Endothelial cell of umbilical vein (primary cell): Measurements from ENCODE around the gene GPR50. TPM values are rescaled to one million over a fixed set of nuclear protein-coding genes. Genes with fewer than 3 reads are reported as not detected.
A peak's percentile ranks its signal among the peaks of the same experiment; 100 is the strongest.

Experiments
- BruUV-seq: library from RNA; stranded (reverse); fragments of 400-500 nt; replicated peaks from 2 replicates; lab custom pipeline; 2021; lab: Mats Ljungman, UMichigan
- CTCF ChIA-PET: fragments of 300-600, 350-600 bp; sonication (Branson Sonifier 250); formaldehyde crosslinking; loops from one replicate; lab custom pipeline; 2021; ENCODE audit warnings: antibody characterized with exemption, inconsistent platforms; lab: Charles Lee
- POLR2A ChIA-PET: fragments of 300-600, 350-600 bp; sonication (Branson Sonifier 250); formaldehyde crosslinking; loops from one replicate; lab custom pipeline; 2021; ENCODE audit warnings: antibody characterized with exemption, inconsistent platforms; lab: Charles Lee
- DNase-seq: peaks from one replicate; pipeline ENCODE4 v3.0.0-alpha.2; 2011; ENCODE audit warnings: low read depth, low spot score
- FAIRE-seq: peaks from 2 replicates; lab custom pipeline; 2011; peaks lifted over from hg19 to GRCh38; lab: Jason Lieb, UNC
- H2AFZ ChIP-seq: 2 replicates; pipeline ENCODE4 v1.6.0; 2012; ENCODE audit warnings: low read depth, low read length, control low read depth, inconsistent platforms
- H3K27ac ChIP-seq: 2 replicates; pipeline ENCODE4 v1.5.1; 2011; ENCODE audit warnings: low read depth, mild to moderate bottlenecking, control low read depth, low read length, moderate library complexity; ENCODE audit not compliant: insufficient read depth
- H3K27me3 ChIP-seq, 2 experiments: 2 replicates each; pipeline versions ENCODE4 v1.6.0 to v1.6.1; 2011; ENCODE audit warnings: low read length in 2 of 2, mixed read lengths in 1 of 2; ENCODE audit not compliant: control insufficient read depth in 2 of 2, insufficient read depth in 2 of 2
- H3K36me3 ChIP-seq, 2 experiments: 2 replicates in 1 of 2; 3 replicates in 1 of 2; pipeline ENCODE4 v1.5.1; 2011; ENCODE audit warnings: low read length in 2 of 2, mild to moderate bottlenecking in 1 of 2, moderate library complexity in 1 of 2; ENCODE audit not compliant: control insufficient read depth in 2 of 2, insufficient read depth in 2 of 2; ENCODE audit errors: extremely low read depth in 1 of 2
- H3K4me1 ChIP-seq: 3 replicates; pipeline ENCODE4 v1.5.1; 2011; ENCODE audit warnings: mild to moderate bottlenecking, low read length; ENCODE audit not compliant: control insufficient read depth, insufficient read depth; ENCODE audit errors: extremely low read depth
- H3K4me2 ChIP-seq: 2 replicates; pipeline ENCODE4 v1.6.1; 2011; ENCODE audit warnings: low read length, control low read depth, mixed read lengths; ENCODE audit not compliant: insufficient read depth
- H3K4me3 ChIP-seq, 3 experiments: fragments of 200-600 bp in 1 of 3; sonication (generic), shearing (Covaris generic) in 1 of 3; replicated peaks in 1 of 3; 2 replicates each; pipeline ENCODE4 v1.5.1; 2011 to 2016; ENCODE audit warnings: control low read depth in 3 of 3, low read length in 3 of 3, mild to moderate bottlenecking in 2 of 3, inconsistent platforms in 1 of 3, low read depth in 1 of 3, moderate library complexity in 1 of 3; ENCODE audit not compliant: insufficient read depth in 1 of 3
- H3K79me2 ChIP-seq: 2 replicates; pipeline ENCODE4 v1.6.0; 2012; ENCODE audit warnings: low read length, inconsistent platforms; ENCODE audit not compliant: control insufficient read depth, insufficient read depth
- H3K9ac ChIP-seq: replicated peaks from 2 replicates; pipeline ENCODE3; 2011; ENCODE audit warnings: low read length, control low read depth; ENCODE audit not compliant: insufficient read depth; ENCODE audit errors: extremely low read depth
- H3K9me1 ChIP-seq: replicated peaks from 3 replicates; pipeline ENCODE4 v1.6.0; 2011; ENCODE audit warnings: mild to moderate bottlenecking, low read length; ENCODE audit not compliant: control insufficient read depth, insufficient read depth; ENCODE audit errors: extremely low read depth
- H3K9me3 ChIP-seq: replicated peaks from 2 replicates; pipeline ENCODE4 v1.5.1; 2012; ENCODE audit warnings: low read length, inconsistent platforms; ENCODE audit not compliant: control insufficient read depth, insufficient read depth
- H4K20me1 ChIP-seq: replicated peaks from 2 replicates; pipeline ENCODE3; 2011; ENCODE audit warnings: mild to moderate bottlenecking, low read length; ENCODE audit not compliant: control insufficient read depth, insufficient read depth; ENCODE audit errors: extremely low read depth
- EZH2 ChIP-seq: IDR thresholded peaks from 2 replicates; pipeline ENCODE4 v1.6.1; 2012; ENCODE audit warnings: borderline replicate concordance, low read depth, mild to moderate bottlenecking, moderate library complexity, low read length, inconsistent platforms; ENCODE audit not compliant: severe bottlenecking
- POLR2A ChIP-seq: IDR thresholded peaks from 2 replicates; pipeline ENCODE4 v1.6.1; 2012; ENCODE audit warnings: low read depth, mild to moderate bottlenecking, control low read depth, low read length
- dilution Hi-C: fragments of 300-500 bp; cut with MboI; formaldehyde crosslinking; loops from one replicate; pipeline ENCODE4 v1.15.0; 2019; ENCODE audit warnings: low sequenced_read_pairs; ENCODE audit not compliant: extremely low pct_ligation_motif_present
- intact Hi-C: fragments of 100-400 bp; cut with micrococcal nuclease; formaldehyde crosslinking; loops from one replicate; pipeline ENCODE4 v1.10.0; 2022
- polyA plus RNA-seq, 4 experiments: library from polyadenylated mRNA; depleted of rRNA in 3 of 4; stranded (reverse) in 3 of 4; unstranded in 1 of 4; fragments of >200 nt; gene quantifications; 2 replicates each; pipeline versions ENCODE4 v1.2.1 to v1.2.3, GENCODE V29; 2011 to 2012; ENCODE audit warnings: missing spikeins in 1 of 4
- total RNA-seq: library from RNA; stranded (reverse); gene quantifications from 2 replicates; pipeline ENCODE4 v1.2.3, GENCODE V29; 2021

Gene GPR50
- total and polyA plus RNA-seq, 2 donors (not counting 3 experiments of a cell fraction or from before 2014, with no cell fraction given) = not detected

DNA sequence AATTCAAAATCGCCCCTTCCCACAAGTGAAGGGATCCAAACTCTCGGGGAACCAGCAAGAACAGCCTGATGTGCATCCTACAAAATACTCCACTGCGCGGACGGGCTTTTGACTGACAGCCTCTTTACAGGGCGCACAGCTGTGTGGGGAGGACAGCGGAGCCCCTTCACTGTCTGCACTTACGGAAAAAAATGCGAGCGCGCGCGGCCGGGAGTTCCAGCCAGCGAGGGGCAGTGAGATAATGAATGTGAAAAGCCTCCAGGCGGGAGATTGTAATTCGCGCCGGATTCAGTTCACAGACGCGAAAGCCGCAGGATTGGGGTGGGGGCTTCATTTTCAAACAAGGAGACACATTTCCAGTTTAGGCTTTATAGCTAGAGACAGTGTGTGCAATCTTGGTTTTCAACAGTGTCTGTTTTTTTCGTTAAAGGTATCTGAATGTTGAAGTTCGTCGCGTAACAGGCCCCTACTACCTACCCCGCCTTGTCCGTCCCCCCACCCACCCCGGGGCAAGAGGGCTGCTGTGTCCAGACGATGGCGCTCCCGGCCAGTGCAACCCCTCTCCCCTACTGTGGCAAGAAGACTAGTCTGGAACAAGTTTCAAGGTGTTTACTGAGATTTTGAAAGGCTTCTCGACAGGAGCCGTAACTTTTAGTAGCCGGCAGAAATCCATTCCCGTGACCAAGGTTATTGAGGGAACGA, 1.7 kb upstream of the GPR50 start:
- TF ChIP-seq EZH2 (peak; percentile 1), POLR2A (no peak)
- POLR2A ChIA-PET = no interaction called here
- dilution Hi-C loops = no loop called here

DNA sequence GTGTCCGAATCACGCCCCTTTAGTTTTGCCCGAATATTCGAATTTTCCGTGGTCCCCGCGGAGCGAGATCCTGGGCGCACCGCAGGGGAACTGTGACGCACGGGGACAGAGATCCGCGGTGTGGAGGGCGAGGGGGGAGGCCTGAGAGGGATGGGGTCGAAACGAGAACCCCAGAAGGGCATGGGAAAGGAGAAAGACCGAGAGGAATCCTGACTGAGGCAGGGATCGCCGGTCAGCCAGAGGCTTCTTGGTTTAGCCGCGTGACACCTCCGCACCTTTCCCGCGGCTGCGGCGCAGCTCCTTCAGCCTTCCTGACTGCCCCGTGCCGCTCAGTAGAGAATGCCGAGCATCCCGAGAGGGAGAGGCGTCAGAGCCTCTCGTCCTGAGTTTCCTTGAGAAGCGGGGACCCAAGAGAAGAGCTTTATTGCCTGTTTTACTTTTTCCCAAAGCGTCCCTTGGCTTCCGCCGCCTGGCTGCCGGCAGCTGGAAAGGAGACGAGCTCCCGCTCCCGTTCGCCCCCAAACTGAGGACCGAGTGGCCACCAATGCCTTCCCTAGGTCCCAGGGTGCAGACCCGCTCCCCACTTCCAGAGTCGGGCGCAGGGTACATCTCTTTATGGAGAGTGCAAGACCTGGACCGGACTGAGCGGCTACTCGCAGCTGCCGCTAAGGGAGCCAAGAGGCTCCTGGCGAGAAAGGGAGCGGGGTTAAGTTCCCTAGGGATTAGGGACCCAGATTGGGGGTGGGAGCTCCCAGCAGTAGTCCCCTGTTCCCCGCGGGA, 911 bp upstream of the GPR50 start:
- Histone ChIP-seq H2AFZ (no peak overlapping the region), H4K20me1 (no peaks in the 10 kb centered on the region), H3K4me1 (no peaks in the 10 kb centered on the region), H3K4me3 (no peak overlapping the region), H3K79me2 (no peaks in the 10 kb centered on the region), H3K9me3 (no peaks in the 10 kb centered on the region), H3K9me1 (no peaks in the 10 kb centered on the region), H3K36me3 (no peaks in the 10 kb centered on the region), H3K4me2 (no peak overlapping the region), H3K27ac (no peak overlapping the region), H3K9ac (no peak overlapping the region), H3K27me3 (peaks cover 17 to 26% of the 10 kb centered on the region in 2 experiments)
- no peak for DNase-seq
- TF ChIP-seq POLR2A (no peak), EZH2 (peak; percentile 27)
- CTCF ChIA-PET = no interaction called here
- FAIRE-seq = no peak
- POLR2A ChIA-PET = no interaction called here
- intact Hi-C loops (no loop called here), dilution Hi-C loops (no loop called here)
- no TSS peak for BruUV-seq

More for the DNA sequence above, 1.7 kb upstream of the GPR50 start:
- no peak for DNase-seq
- CTCF ChIA-PET = no interaction called here
- H3K79me2 ChIP-seq = no peaks in the 10 kb centered on the region
- BruUV-seq = no TSS peak
- no peak overlapping the region for H3K27ac ChIP-seq
- no peaks in the 10 kb centered on the region for H3K36me3 ChIP-seq
- no peak overlapping the region for H3K9ac ChIP-seq
- peaks cover 17 to 26% of the 10 kb centered on the region in 2 experiments for H3K27me3 ChIP-seq
- H3K4me2 ChIP-seq = no peak overlapping the region
- H3K9me3 ChIP-seq = no peaks in the 10 kb centered on the region
- H3K4me3 ChIP-seq = no peak overlapping the region
- H3K4me1 ChIP-seq = no peaks in the 10 kb centered on the region
- no peak for FAIRE-seq
- H3K9me1 ChIP-seq = no peaks in the 10 kb centered on the region
- H2AFZ ChIP-seq = no peak overlapping the region
- H4K20me1 ChIP-seq = no peaks in the 10 kb centered on the region
- intact Hi-C loops = no loop called here
